ENCODE data around the gene FXYD2. TPM values are rescaled to one million over a fixed set of nuclear protein-coding genes. Genes with fewer than 3 reads are reported as not detected.

FXYD2 gene
- total and polyA plus RNA-seq, 2 of the 8 experiments (the other 6 are each of a cell fraction or from before 2014, with no cell fraction given), result 0.89 to 1.1 TPM

DNA sequence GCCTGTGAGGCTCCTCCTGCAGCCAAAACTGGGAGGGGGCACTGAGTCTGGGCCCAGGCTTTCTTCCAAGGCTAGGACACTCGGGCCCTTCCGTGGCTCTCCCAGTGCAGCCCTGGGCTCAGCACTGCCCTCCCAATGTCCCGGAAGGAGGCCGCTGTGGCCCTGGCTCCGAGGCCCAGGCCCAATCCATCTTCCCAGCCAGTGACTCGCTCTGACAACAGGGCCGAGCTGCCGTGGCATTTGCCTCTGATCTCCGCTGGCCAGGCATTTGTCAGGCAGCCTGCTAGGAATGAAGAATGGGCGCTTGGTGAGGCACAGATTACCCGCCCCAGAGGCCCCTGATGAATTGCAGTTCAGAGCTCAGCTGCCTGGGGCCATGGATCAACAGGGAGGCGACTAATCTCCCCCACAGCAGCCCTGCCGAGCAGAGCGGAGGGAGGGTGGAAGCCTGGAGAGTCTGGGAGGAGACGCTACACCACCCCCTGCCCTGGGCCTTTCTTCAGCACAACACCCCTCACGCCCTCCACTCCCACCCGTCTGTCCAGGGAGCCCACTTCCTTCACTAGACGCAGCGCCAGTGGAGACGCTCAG, 8.3 kb downstream of the FXYD2 start (continued):
- TF ChIP-seq, protein P1, sequence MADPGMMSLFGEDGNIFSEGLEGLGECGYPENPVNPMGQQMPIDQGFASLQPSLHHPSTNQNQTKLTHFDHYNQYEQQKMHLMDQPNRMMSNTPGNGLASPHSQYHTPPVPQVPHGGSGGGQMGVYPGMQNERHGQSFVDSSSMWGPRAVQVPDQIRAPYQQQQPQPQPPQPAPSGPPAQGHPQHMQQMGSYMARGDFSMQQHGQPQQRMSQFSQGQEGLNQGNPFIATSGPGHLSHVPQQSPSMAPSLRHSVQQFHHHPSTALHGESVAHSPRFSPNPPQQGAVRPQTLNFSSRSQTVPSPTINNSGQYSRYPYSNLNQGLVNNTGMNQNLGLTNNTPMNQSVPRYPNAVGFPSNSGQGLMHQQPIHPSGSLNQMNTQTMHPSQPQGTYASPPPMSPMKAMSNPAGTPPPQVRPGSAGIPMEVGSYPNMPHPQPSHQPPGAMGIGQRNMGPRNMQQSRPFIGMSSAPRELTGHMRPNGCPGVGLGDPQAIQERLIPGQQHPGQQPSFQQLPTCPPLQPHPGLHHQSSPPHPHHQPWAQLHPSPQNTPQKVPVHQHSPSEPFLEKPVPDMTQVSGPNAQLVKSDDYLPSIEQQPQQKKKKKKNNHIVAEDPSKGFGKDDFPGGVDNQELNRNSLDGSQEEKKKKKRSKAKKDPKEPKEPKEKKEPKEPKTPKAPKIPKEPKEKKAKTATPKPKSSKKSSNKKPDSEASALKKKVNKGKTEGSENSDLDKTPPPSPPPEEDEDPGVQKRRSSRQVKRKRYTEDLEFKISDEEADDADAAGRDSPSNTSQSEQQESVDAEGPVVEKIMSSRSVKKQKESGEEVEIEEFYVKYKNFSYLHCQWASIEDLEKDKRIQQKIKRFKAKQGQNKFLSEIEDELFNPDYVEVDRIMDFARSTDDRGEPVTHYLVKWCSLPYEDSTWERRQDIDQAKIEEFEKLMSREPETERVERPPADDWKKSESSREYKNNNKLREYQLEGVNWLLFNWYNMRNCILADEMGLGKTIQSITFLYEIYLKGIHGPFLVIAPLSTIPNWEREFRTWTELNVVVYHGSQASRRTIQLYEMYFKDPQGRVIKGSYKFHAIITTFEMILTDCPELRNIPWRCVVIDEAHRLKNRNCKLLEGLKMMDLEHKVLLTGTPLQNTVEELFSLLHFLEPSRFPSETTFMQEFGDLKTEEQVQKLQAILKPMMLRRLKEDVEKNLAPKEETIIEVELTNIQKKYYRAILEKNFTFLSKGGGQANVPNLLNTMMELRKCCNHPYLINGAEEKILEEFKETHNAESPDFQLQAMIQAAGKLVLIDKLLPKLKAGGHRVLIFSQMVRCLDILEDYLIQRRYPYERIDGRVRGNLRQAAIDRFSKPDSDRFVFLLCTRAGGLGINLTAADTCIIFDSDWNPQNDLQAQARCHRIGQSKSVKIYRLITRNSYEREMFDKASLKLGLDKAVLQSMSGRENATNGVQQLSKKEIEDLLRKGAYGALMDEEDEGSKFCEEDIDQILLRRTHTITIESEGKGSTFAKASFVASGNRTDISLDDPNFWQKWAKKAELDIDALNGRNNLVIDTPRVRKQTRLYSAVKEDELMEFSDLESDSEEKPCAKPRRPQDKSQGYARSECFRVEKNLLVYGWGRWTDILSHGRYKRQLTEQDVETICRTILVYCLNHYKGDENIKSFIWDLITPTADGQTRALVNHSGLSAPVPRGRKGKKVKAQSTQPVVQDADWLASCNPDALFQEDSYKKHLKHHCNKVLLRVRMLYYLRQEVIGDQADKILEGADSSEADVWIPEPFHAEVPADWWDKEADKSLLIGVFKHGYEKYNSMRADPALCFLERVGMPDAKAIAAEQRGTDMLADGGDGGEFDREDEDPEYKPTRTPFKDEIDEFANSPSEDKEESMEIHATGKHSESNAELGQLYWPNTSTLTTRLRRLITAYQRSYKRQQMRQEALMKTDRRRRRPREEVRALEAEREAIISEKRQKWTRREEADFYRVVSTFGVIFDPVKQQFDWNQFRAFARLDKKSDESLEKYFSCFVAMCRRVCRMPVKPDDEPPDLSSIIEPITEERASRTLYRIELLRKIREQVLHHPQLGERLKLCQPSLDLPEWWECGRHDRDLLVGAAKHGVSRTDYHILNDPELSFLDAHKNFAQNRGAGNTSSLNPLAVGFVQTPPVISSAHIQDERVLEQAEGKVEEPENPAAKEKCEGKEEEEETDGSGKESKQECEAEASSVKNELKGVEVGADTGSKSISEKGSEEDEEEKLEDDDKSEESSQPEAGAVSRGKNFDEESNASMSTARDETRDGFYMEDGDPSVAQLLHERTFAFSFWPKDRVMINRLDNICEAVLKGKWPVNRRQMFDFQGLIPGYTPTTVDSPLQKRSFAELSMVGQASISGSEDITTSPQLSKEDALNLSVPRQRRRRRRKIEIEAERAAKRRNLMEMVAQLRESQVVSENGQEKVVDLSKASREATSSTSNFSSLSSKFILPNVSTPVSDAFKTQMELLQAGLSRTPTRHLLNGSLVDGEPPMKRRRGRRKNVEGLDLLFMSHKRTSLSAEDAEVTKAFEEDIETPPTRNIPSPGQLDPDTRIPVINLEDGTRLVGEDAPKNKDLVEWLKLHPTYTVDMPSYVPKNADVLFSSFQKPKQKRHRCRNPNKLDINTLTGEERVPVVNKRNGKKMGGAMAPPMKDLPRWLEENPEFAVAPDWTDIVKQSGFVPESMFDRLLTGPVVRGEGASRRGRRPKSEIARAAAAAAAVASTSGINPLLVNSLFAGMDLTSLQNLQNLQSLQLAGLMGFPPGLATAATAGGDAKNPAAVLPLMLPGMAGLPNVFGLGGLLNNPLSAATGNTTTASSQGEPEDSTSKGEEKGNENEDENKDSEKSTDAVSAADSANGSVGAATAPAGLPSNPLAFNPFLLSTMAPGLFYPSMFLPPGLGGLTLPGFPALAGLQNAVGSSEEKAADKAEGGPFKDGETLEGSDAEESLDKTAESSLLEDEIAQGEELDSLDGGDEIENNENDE (IDR thresholded peaks at IDR 0.05; ENCODE audit: insufficient replicate concordance, low read length), result no peak
- TF ChIP-seq CBX8 (IDR thresholded peaks at IDR 0.05; ENCODE audit: borderline replicate concordance, low read depth, low read length), result no peak
- no peak for TF ChIP-seq SIX5 (IDR thresholded peaks at IDR 0.05; ENCODE audit: low read depth, low read length)
- TF ChIP-seq NANOG (IDR thresholded peaks at IDR 0.05; ENCODE audit: insufficient read depth, low read depth, low read length, poor library complexity, severe bottlenecking), result peak; percentile 54
- TF ChIP-seq BACH1 (IDR thresholded peaks at IDR 0.05; ENCODE audit: low read length), result no peak
- TF ChIP-seq, protein P2, sequence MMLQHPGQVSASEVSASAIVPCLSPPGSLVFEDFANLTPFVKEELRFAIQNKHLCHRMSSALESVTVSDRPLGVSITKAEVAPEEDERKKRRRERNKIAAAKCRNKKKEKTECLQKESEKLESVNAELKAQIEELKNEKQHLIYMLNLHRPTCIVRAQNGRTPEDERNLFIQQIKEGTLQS (IDR thresholded peaks at IDR 0.05; ENCODE audit: insufficient read depth, low read depth, low read length), result no peak
- no peak for TF ChIP-seq CBX5 (IDR thresholded peaks at IDR 0.05; ENCODE audit: low read depth, low read length)
- no peak for TF ChIP-seq NRF1 (IDR thresholded peaks at IDR 0.05; ENCODE audit: low read depth, low read length)
